Measurements from ENCODE around the gene MC2R.

MC2R gene

GRCh38 chr18:13835202-13835601, 80.1 kb downstream of the MC2R start:
- no peak overlapping the region for H3K4me3 ChIP-seq (ENCODE audit: low read length in 2 of 2)
- H3K27ac ChIP-seq (ENCODE audit: low read depth in 2 of 2, low read length in 2 of 2): no peak overlapping the region
- H3K36me3 ChIP-seq (ENCODE audit: control insufficient read depth in 2 of 2, insufficient read depth in 2 of 2, low read length in 2 of 2): no peaks in the 10 kb centered on the region
- peaks cover 0 to 6% of the 10 kb centered on the region in 2 donors for H3K27me3 ChIP-seq (ENCODE audit: control insufficient read depth in 2 of 2, insufficient read depth in 2 of 2, low read length in 2 of 2)
- no peak overlapping the region for H3K9ac ChIP-seq (ENCODE audit: low read depth in 1 of 2, low read length in 2 of 2)
- H3K4me1 ChIP-seq (ENCODE audit: control insufficient read depth in 2 of 2, insufficient read depth in 2 of 2, low read length in 2 of 2): no peaks in the 10 kb centered on the region
- H3K9me3 ChIP-seq (ENCODE audit: control insufficient read depth in 2 of 2, low read length in 2 of 2): no peaks in the 10 kb centered on the region

GRCh38 chr18:13834496-13835015, 80.8 kb downstream of the MC2R start:
- H3K9ac ChIP-seq (ENCODE audit: low read depth in 1 of 2, low read length in 2 of 2): no peak overlapping the region
- no peaks in the 10 kb centered on the region for H3K36me3 ChIP-seq (ENCODE audit: control insufficient read depth in 2 of 2, insufficient read depth in 2 of 2, low read length in 2 of 2)
- no peak overlapping the region for H3K4me3 ChIP-seq (ENCODE audit: low read length in 2 of 2)
- no peak overlapping the region for H3K27ac ChIP-seq (ENCODE audit: low read depth in 2 of 2, low read length in 2 of 2)
- no peaks in the 10 kb centered on the region for H3K4me1 ChIP-seq (ENCODE audit: control insufficient read depth in 2 of 2, insufficient read depth in 2 of 2, low read length in 2 of 2)
- H3K9me3 ChIP-seq (ENCODE audit: control insufficient read depth in 2 of 2, low read length in 2 of 2): no peaks in the 10 kb centered on the region
- peaks cover 0 to 6% of the 10 kb centered on the region in 2 donors for H3K27me3 ChIP-seq (ENCODE audit: control insufficient read depth in 2 of 2, insufficient read depth in 2 of 2, low read length in 2 of 2)

Measured in mucosa of rectum (tissue), 2 donors.